ENCODE results near the gene NMRAL1.

Gene NMRAL1

GRCh38 chr16:4414187-4414917 is 60.1 kb downstream of the NMRAL1 start:
- Histone ChIP-seq H3K9me3 (ENCODE audit: control insufficient read depth in 2 of 2, low read length in 2 of 2) (no peaks in the 10 kb centered on the region), H3K27me3 (ENCODE audit: control insufficient read depth in 2 of 2, insufficient read depth in 2 of 2, low read length in 2 of 2) (no peaks in the 10 kb centered on the region), H3K4me1 (ENCODE audit: control insufficient read depth in 2 of 2, insufficient read depth in 2 of 2, low read length in 2 of 2) (peaks cover 22 to 37% of the 10 kb centered on the region in 2 donors), H3K9ac (ENCODE audit: low read depth in 1 of 2, low read length in 2 of 2) (no peak overlapping the region), H3K36me3 (ENCODE audit: control insufficient read depth in 2 of 2, insufficient read depth in 2 of 2, low read length in 2 of 2) (peaks cover 11 to 17% of the 10 kb centered on the region in 2 donors), H3K4me3 (ENCODE audit: low read length in 2 of 2) (peak overlapping the region in 1 of 2 donors; percentile 75), H3K27ac (ENCODE audit: low read depth in 2 of 2, low read length in 2 of 2) (peak overlapping the region; percentile 13 to 90)

- Histone ChIP-seq H3K4me1 (ENCODE audit: control insufficient read depth in 2 of 2, insufficient read depth in 2 of 2, low read length in 2 of 2) (peaks cover 22 to 36% of the 10 kb centered on the region in 2 donors), H3K36me3 (ENCODE audit: control insufficient read depth in 2 of 2, insufficient read depth in 2 of 2, low read length in 2 of 2) (peaks cover 17 to 26% of the 10 kb centered on the region in 2 donors), H3K27ac (ENCODE audit: low read depth in 2 of 2, low read length in 2 of 2) (no peak overlapping the region), H3K9ac (ENCODE audit: low read depth in 1 of 2, low read length in 2 of 2) (no peak overlapping the region), H3K9me3 (ENCODE audit: control insufficient read depth in 2 of 2, low read length in 2 of 2) (no peaks in the 10 kb centered on the region), H3K4me3 (ENCODE audit: low read length in 2 of 2) (no peak overlapping the region), H3K27me3 (ENCODE audit: control insufficient read depth in 2 of 2, insufficient read depth in 2 of 2, low read length in 2 of 2) (no peaks in the 10 kb centered on the region)
Observed at GRCh38 chr16:4412854-4413253, 61.6 kb downstream of the NMRAL1 start.

- no peak overlapping the region for H3K27ac ChIP-seq (ENCODE audit: low read depth in 2 of 2, low read length in 2 of 2)
- peaks cover 24 to 33% of the 10 kb centered on the region in 2 donors for H3K36me3 ChIP-seq (ENCODE audit: control insufficient read depth in 2 of 2, insufficient read depth in 2 of 2, low read length in 2 of 2)
- H3K9ac ChIP-seq (ENCODE audit: low read depth in 1 of 2, low read length in 2 of 2): no peak overlapping the region
Observed at GRCh38 chr16:4412159-4412558, 62.3 kb downstream of the NMRAL1 start.

More at GRCh38 chr16:4412159-4412558, 62.3 kb downstream of the NMRAL1 start:
- H3K4me3 ChIP-seq (ENCODE audit: low read length in 2 of 2): no peak overlapping the region
- no peaks in the 10 kb centered on the region for H3K27me3 ChIP-seq (ENCODE audit: control insufficient read depth in 2 of 2, insufficient read depth in 2 of 2, low read length in 2 of 2)
- H3K9me3 ChIP-seq (ENCODE audit: control insufficient read depth in 2 of 2, low read length in 2 of 2): no peaks in the 10 kb centered on the region
- peaks cover 22 to 34% of the 10 kb centered on the region in 2 donors for H3K4me1 ChIP-seq (ENCODE audit: control insufficient read depth in 2 of 2, insufficient read depth in 2 of 2, low read length in 2 of 2)

Data from mucosa of rectum (tissue), 2 donors.